Stimulated activated naive CD4-positive, alpha-beta T cell treated with Interleukin-2 at 50 U/mL for 16 hours (primary cell): ENCODE measurements around the gene AP2A2.
"Not testable (repeated sequence)": the region's sequence is repeated elsewhere in the genome, so short reads cannot be mapped to it uniquely, and the experiment has no call there.

Experiments used
- DNase-seq: peaks from one replicate; lab custom pipeline; 2025; lab: John Stamatoyannopoulos, UW

The AP2A2 gene

GRCh38 chr11:954392-955153, 28.9 kb downstream of the AP2A2 start:
- no peak for DNase-seq

DNA sequence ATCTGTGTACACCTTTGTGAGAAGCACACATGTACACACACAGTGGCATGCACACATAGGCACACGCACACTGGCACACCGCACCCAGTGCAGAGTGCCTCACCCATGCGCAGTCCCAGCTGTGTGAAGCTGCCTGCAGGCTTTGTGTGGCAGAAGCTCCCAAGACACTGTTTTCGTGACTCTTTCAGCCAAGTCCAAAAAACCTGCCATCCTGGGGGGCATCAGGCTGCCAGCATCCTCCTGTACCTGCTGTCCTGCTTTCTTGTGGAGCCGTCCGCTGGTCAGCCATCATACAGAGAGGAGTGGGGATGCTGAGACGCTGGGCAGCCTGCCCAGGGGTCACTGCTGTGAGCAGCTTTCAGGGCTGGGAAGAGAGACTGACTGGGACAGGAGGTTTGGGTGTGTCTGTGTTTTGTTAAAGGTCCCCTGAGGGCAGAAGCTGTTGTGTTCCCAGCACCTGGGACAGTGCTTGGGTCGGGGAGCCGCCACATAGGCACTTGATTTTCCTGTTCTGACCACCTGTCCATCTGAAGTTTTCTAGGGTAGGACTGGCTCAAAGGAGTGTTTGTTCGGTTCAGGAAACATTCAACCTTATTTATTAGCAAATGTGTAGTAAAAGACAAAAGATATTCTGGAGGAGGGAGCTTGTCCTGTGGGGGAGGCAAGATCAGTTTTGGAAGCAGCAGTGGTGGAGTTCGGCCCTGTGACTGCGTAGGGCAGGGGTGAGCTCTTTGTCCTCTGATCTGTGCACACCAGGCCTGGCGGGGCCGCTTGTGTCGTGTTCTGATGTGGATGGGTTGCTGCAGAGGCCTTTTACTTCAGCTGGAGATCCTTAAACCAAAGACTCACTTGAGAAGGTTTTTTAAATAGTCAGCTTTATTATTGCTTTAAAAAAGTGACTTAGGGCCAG, 29.7 kb downstream of the AP2A2 start:
- no peak for DNase-seq

GRCh38 chr11:957212-957920, 31.7 kb downstream of the AP2A2 start:
- no peak for DNase-seq

DNA sequence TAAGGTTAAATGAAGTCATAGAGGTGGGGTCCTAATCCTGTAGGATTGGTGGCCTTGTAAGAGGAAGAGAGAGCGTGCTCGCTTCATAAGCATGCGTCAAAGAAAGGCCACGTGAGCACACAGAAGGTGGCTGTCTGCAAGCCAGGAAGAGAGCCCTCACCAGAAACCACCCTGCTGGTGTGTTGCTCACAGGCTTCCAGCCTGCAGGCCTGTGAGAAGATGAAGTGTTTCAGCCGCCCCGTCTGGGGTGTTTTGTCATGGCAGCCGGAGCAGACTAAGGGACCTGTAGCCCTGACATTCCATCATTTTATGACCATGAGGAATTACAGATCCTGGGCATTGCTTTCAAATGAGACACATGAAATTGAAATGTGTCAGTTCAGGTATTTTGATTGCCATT, 32.4 kb downstream of the AP2A2 start:
- no peak for DNase-seq

DNA sequence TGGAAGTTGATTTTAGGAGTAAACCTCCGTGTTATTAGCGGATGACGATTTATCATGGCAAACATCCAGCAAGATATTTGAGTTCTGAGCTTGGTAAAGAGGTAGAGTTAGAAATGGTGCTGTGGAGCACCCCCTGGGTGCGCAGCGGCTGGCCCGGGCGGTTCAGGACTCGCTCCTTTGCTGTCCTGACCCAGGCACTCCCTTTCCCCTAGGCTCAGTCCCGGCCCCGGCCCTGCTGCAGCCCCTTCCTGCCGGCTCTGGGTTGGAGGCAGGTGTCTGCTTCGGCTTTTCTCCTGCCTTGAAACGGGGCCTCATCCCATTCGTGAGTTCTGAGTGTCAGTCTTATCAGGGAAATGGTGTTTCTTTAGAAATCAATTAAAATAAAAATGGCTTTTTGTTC, 33.4 kb downstream of the AP2A2 start:
- no peak for DNase-seq

DNA sequence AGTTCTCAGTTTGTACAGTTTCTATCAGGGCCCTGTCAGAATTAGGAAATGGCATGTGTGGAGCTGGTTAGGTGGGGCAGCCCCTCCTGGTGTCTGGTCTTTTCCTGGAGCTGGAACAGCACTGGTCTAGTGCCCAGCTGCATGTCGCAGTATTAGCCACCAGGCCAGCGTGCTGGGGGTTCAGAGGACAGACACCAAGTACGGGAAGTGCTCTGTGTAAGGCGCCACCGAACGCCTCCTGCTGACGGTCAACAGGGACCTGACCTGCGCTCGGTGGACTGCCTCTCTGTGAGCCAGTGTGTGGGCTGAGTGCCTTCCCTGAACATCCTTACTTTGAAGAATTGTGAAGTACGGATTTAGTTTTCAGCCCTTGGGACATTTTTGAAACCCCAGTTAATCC, 33.9 kb downstream of the AP2A2 start:
- no peak for DNase-seq

DNA sequence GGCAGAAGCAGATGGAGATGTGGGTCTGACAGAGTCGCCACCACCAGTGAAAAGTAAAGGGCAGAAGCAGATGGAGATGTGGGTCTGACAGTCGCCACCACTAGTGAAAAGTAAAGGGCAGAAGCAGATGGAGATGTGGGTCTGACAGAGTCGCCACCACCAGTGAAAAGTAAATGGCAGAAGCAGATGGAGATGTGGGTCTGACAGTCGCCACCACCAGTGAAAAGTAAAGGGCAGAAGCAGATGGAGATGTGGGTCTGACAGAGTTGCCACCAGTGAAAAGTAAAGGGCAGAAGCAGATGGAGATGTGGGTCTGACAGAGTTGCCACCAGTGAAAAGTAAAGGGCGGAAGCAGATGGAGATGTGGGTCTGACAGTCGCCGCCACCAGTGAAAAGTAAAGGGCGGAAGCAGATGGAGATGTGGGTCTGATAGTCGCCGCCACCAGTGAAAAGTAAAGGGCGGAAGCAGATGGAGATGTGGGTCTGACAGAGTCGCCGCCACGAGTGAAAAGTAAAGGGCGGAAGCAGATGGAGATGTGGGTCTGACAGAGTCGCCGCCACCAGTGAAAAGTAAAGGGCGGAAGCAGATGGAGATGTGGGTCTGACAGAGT, 35.7 kb downstream of the AP2A2 start:
- DNase-seq: not testable (repeated sequence)

- no peak for DNase-seq
These were observed 36.3 kb downstream of the AP2A2 start for GRCh38 chr11:961921-962320.

- no peak for DNase-seq
These were observed 37.0 kb downstream of the AP2A2 start for GRCh38 chr11:962688-963087.

GRCh38 chr11:963852-964251, 38.2 kb downstream of the AP2A2 start:
- no peak for DNase-seq

DNA sequence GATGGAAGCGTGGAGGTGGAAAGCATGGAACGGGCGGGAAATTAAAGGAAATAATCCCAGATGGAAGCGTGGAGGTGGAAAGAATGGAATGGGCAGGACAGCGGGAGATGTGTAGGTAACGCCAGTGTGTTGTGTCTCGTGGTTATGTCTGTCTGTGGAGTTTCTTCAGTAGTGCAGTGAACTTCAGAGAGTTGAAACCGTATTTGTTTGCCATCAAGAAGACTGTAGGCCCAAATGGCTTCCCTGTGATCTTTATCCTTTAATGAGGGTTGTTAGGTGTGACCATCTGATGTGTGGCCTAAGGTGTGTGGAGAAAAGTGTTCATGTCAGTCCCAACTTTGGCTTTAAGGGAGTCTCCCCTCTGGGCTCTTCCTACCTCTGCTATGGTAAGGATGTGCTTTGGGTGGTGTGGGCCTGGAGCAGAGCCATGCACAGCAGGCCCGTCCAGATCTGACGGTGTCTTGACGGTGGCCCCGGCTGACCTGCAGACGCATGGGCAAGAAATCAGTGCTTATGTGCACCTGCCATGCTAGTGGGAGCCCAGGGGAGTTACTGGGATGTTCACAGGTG, 39.6 kb downstream of the AP2A2 start:
- no peak for DNase-seq

DNA sequence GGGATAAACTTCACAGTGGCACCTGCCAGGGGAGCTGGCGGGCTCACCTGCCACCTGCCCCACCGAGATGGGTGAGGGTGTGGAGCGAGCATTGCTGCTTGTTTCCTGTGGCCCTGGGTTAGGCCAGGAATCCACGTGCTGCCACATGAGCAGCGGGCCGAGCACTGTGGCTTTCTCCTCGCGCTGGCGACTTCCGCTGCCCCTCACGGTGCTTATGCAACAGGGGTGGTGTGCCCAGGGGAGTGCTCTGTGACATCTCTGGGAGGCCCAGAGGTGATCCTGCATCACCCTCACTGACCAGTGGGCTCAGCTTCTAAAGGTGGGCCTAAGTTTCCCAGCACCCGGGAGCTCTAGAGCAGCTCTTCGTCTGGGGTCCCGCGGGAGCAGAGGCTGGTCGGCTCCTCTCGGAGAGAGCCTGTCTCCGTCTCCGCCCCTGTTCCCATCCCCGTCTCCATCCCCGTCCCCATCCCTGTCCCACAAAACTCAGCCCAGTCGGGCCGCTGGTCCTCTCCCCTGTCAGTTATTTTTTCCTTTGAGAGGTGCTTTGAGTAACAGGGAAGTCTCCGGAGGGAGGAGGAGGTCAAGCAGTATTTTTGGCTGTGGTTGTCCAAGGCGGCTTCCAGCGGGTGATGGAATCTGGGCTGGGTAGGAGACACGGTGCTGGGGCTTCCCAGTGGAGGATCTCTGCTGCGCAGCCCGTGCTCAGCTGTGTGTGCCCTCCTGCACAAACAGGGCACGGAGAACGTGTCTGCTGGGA, 42.5 kb downstream of the AP2A2 start:
- DNase-seq: no peak

GRCh38 chr11:968822-969221, 43.2 kb downstream of the AP2A2 start:
- DNase-seq: no peak

DNA sequence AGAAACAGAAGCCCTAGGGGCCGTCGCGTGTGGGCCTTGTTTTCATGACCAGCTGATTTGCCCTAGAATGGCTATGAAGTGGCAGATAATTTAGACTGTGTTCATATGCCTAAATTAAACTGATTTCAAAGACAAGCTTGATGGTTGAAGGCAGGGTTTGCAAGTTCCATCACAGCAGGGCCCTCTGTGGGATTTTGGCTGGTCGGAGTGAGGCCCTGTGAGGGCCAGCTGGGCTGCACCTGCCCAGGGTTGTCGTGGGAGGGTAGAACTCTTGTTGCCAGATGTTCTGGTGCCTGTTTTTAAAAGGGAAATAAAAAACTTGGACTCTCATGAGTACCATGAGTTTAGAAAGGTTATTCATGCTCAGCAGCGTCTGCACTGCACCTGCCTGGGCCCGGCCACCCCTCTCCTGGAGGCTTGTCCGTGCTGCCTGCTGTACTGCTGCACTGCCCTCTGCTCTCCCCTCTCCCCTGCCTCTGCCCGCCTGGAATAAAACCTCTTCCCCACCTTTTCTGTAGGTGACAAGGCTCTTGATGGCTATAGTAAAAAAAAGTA, 44.1 kb downstream of the AP2A2 start:
- DNase-seq: no peak

GRCh38 chr11:970319-970871, 44.7 kb downstream of the AP2A2 start:
- DNase-seq: no peak

- DNase-seq: no peak
These were observed 45.5 kb downstream of the AP2A2 start for GRCh38 chr11:971092-971690.

- no peak for DNase-seq
These were observed 46.2 kb downstream of the AP2A2 start for GRCh38 chr11:971731-972365.

DNA sequence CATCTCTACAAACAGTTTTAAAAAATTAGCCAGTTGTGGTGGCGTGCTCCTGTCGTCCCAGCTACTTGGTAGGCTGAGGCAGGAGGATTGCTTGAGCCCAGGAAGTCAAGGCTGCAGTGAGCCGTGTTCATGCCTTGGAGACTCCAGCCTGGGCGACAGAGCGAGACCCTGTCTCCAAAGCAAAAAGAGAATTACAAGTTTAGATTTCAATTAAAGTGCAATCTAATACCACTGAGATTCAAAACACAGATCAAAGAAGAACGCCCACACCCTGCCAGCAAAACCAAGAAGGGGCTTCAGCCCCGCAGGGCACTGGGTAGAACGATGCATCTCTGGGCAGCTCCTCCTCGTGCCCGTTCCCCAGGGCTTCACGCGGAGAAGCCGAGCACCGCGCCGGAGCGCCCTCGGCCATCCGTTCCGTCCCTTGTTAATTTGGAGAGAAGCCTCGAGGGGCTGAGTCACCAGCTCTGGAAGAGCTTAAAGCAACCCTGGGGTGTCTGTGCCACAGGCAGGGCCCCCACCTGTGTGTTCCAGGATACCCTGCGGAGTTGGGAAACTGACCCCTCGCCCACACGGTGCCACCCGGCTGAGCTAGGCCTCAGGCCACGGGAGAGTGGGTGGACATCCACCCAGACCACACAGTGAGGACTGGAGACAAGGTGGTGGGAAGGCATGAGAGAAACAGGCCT, 47.0 kb downstream of the AP2A2 start:
- DNase-seq: no peak

GRCh38 chr11:973237-973636, 47.6 kb downstream of the AP2A2 start:
- no peak for DNase-seq
